ENCODE data around the gene GALNT8.

- TF ChIP-seq ISL1 (CRISPR knock-in tag; IDR thresholded peaks at IDR 0.05) (no peak), ZFP3 (CRISPR knock-in tag; IDR thresholded peaks at IDR 0.05) (no peak), ZNF8 (CRISPR knock-in tag; IDR thresholded peaks at IDR 0.05) (no peak), ARNTL (CRISPR knock-in tag; IDR thresholded peaks at IDR 0.05; ENCODE audit: borderline replicate concordance, low read depth) (no peak), ESRRG (CRISPR knock-in tag; IDR thresholded peaks at IDR 0.05) (no peak), TCF4 (CRISPR knock-in tag; IDR thresholded peaks at IDR 0.05; ENCODE audit: borderline replicate concordance) (no peak), ZFP30 (CRISPR knock-in tag; IDR thresholded peaks at IDR 0.05) (no peak)
- TF ChIP-seq, protein P1, sequence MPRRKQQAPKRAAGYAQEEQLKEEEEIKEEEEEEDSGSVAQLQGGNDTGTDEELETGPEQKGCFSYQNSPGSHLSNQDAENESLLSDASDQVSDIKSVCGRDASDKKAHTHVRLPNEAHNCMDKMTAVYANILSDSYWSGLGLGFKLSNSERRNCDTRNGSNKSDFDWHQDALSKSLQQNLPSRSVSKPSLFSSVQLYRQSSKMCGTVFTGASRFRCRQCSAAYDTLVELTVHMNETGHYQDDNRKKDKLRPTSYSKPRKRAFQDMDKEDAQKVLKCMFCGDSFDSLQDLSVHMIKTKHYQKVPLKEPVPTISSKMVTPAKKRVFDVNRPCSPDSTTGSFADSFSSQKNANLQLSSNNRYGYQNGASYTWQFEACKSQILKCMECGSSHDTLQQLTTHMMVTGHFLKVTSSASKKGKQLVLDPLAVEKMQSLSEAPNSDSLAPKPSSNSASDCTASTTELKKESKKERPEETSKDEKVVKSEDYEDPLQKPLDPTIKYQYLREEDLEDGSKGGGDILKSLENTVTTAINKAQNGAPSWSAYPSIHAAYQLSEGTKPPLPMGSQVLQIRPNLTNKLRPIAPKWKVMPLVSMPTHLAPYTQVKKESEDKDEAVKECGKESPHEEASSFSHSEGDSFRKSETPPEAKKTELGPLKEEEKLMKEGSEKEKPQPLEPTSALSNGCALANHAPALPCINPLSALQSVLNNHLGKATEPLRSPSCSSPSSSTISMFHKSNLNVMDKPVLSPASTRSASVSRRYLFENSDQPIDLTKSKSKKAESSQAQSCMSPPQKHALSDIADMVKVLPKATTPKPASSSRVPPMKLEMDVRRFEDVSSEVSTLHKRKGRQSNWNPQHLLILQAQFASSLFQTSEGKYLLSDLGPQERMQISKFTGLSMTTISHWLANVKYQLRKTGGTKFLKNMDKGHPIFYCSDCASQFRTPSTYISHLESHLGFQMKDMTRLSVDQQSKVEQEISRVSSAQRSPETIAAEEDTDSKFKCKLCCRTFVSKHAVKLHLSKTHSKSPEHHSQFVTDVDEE (CRISPR knock-in tag; IDR thresholded peaks at IDR 0.05) = no peak
Observed at GRCh38 chr12:4819654-4820053, 99.5 kb downstream of the GALNT8 start.
